PC-9 (cell line): Measurements from ENCODE around the gene TNS1. TPM values are rescaled to one million over a fixed set of nuclear protein-coding genes. Genes with fewer than 3 reads are reported as not detected.

Source experiments
- BruUV-seq: library from RNA; stranded (reverse); fragments of 400-500 nt; replicated peaks from 2 replicates; lab custom pipeline; 2021; lab: Mats Ljungman, UMichigan
- CTCF ChIA-PET: fragments of 300-600 bp; sonication (Branson Sonifier 250); formaldehyde crosslinking; loops from one replicate; lab custom pipeline; 2022; ENCODE audit warnings: antibody characterized with exemption; lab: Charles Lee
- POLR2A ChIA-PET: fragments of 300-600 bp; sonication (Branson Sonifier 250); formaldehyde crosslinking; loops from one replicate; lab custom pipeline; 2022; ENCODE audit warnings: antibody characterized with exemption; ENCODE audit not compliant: unreplicated experiment; lab: Charles Lee
- DNase-seq, 2 experiments: peaks; one replicate each; pipeline versions ENCODE4 v3.0.0 to v3.0.0-alpha.2; 2015 to 2022; ENCODE audit warnings: mixed read lengths in 1 of 2
- H2AFZ ChIP-seq: fragments of 200-600 bp; sonication (generic); 2 replicates; pipeline ENCODE4 v1.8.1; 2017; ENCODE audit warnings: antibody characterized with exemption
- H3F3A ChIP-seq: fragments of 200-600 bp; sonication (generic); 2 replicates; pipeline ENCODE4 v1.8.1; 2017; ENCODE audit warnings: antibody characterized with exemption, mild to moderate bottlenecking, low read depth; ENCODE audit not compliant: insufficient read depth
- H3K27ac ChIP-seq: fragments of 200-600 bp; sonication (generic); 2 replicates; pipeline ENCODE4 v1.6.1; 2016; ENCODE audit warnings: mixed run types
- H3K27me3 ChIP-seq: fragments of 200-600 bp; sonication (generic); 2 replicates; pipeline ENCODE4 v1.6.1; 2016; ENCODE audit warnings: low read depth, mixed run types; ENCODE audit not compliant: insufficient read depth
- H3K36me3 ChIP-seq: fragments of 200-600 bp; sonication (generic); 2 replicates; pipeline ENCODE4 v1.6.1; 2016; ENCODE audit warnings: low read depth, mixed run types
- H3K4me1 ChIP-seq: fragments of 200-600 bp; sonication (generic); replicated peaks from 2 replicates; pipeline ENCODE4 v1.6.1; 2016; ENCODE audit warnings: mixed run types; ENCODE audit not compliant: insufficient read depth
- H3K4me2 ChIP-seq: fragments of 200-600 bp; sonication (generic); 2 replicates; pipeline ENCODE4 v1.6.1; 2017; ENCODE audit warnings: mixed run types
- H3K4me3 ChIP-seq: fragments of 200-600 bp; sonication (generic); 2 replicates; pipeline ENCODE4 v1.6.1; 2016; ENCODE audit warnings: mixed run types
- H3K79me2 ChIP-seq: fragments of 200-600 bp; sonication (generic); 2 replicates; pipeline ENCODE4 v1.6.1; 2017; ENCODE audit warnings: low read depth, mixed run types
- H3K9me2 ChIP-seq: fragments of 200-600 bp; sonication (generic); 2 replicates; pipeline ENCODE4 v1.8.1; 2017; ENCODE audit warnings: mild to moderate bottlenecking; ENCODE audit not compliant: insufficient read depth
- H3K9me3 ChIP-seq: fragments of 200-600 bp; sonication (generic); 2 replicates; pipeline ENCODE4 v1.8.1; 2016; ENCODE audit warnings: low read depth; ENCODE audit not compliant: insufficient read depth
- H4K20me1 ChIP-seq: fragments of 200-600 bp; sonication (generic); 2 replicates; pipeline ENCODE4 v1.8.1; 2017; ENCODE audit not compliant: insufficient read depth
- CTCF ChIP-seq: fragments of 200-600 bp; sonication (generic); conservative IDR thresholded peaks from 2 replicates; pipeline ENCODE4 v1.6.1; 2017; ENCODE audit warnings: mixed run types, antibody characterized with exemption, mild to moderate bottlenecking, moderate library complexity
- EZH2 ChIP-seq: fragments of 200-600 bp; sonication (generic); IDR thresholded peaks from 2 replicates; pipeline ENCODE4 v1.8.0; 2017; ENCODE audit warnings: antibody characterized with exemption, low read depth
- intact Hi-C: fragments of 100-400 bp; cut with micrococcal nuclease; formaldehyde crosslinking; loops from one replicate; pipeline ENCODE4 v1.10.0; 2022; ENCODE audit not compliant: unreplicated experiment
- total RNA-seq: library from RNA; stranded (reverse); gene quantifications from 2 replicates; pipeline ENCODE4 v1.2.3, GENCODE V29; 2021

TNS1 gene
- total RNA-seq, 1 experiment from 2014 or later: 5.5 TPM

- no peak overlapping the region for H3K4me2 ChIP-seq
- no peak overlapping the region for H3K27ac ChIP-seq
- intact Hi-C loops: no loop called here
- no peaks in the 10 kb centered on the region for H4K20me1 ChIP-seq
- ChIA-PET CTCF (no interaction called here), POLR2A (no interaction called here)
- peaks cover 14% of the 10 kb centered on the region; the same call in 1 of the 2 replicates for H3K4me1 ChIP-seq
- no peaks in the 10 kb centered on the region for H3K9me2 ChIP-seq
- no TSS peak for BruUV-seq
- TF ChIP-seq EZH2 (no peak), CTCF (no peak)
- H3K27me3 ChIP-seq: no peaks in the 10 kb centered on the region
- H3F3A ChIP-seq: no peaks in the 10 kb centered on the region
- no peak overlapping the region for H2AFZ ChIP-seq
- no peak overlapping the region for H3K4me3 ChIP-seq
- DNase-seq: no peak
- no peaks in the 10 kb centered on the region for H3K9me3 ChIP-seq
- no peaks in the 10 kb centered on the region for H3K79me2 ChIP-seq
- no peaks in the 10 kb centered on the region for H3K36me3 ChIP-seq
Observed at GRCh38 chr2:217951091-217951490, 51.7 kb downstream of the TNS1 start.

GRCh38 chr2:217950401-217950871 lies 52.4 kb downstream of the TNS1 start:
- no peak overlapping the region for H3K4me2 ChIP-seq
- no TSS peak for BruUV-seq
- peaks cover 14% of the 10 kb centered on the region; the same call in 1 of the 2 replicates for H3K4me1 ChIP-seq
- TF ChIP-seq CTCF: no peak
- TF ChIP-seq EZH2: no peak
- H3K27ac ChIP-seq: no peak overlapping the region
- H3K9me2 ChIP-seq: no peaks in the 10 kb centered on the region
- intact Hi-C loops: no loop called here
- H3K27me3 ChIP-seq: no peaks in the 10 kb centered on the region
- no peak overlapping the region for H3K4me3 ChIP-seq
- no peak overlapping the region for H2AFZ ChIP-seq
- ChIA-PET POLR2A (interaction anchor here (0.6 kb wide), 1 partner anchor 174 kb away, joined by 4 read pairs; no protein-coding TSS in a partner anchor), CTCF (no interaction called here)
- DNase-seq: no peak
- no peaks in the 10 kb centered on the region for H4K20me1 ChIP-seq
- H3K36me3 ChIP-seq: no peaks in the 10 kb centered on the region
- H3K79me2 ChIP-seq: no peaks in the 10 kb centered on the region
- no peaks in the 10 kb centered on the region for H3F3A ChIP-seq
- no peaks in the 10 kb centered on the region for H3K9me3 ChIP-seq

- intact Hi-C loops: no loop called here
- Histone ChIP-seq H3K4me1 (peaks cover 14% of the 10 kb centered on the region; the same call in 1 of the 2 replicates), H4K20me1 (no peaks in the 10 kb centered on the region), H3K4me2 (no peak overlapping the region), H3K9me3 (no peaks in the 10 kb centered on the region), H3K4me3 (no peak overlapping the region), H3K27ac (no peak overlapping the region), H3F3A (no peaks in the 10 kb centered on the region), H3K27me3 (no peaks in the 10 kb centered on the region), H3K9me2 (no peaks in the 10 kb centered on the region), H3K79me2 (no peaks in the 10 kb centered on the region), H2AFZ (no peak overlapping the region), H3K36me3 (no peaks in the 10 kb centered on the region)
- TF ChIP-seq EZH2 (no peak), CTCF (no peak)
- DNase-seq: no peak
- ChIA-PET POLR2A (no interaction called here), CTCF (no interaction called here)
- no TSS peak for BruUV-seq
Observed at GRCh38 chr2:217949447-217949846, 53.3 kb downstream of the TNS1 start.
